Activated CD4-positive, alpha-beta T cell treated with anti-CD3 and anti-CD28 coated beads for 36 hours (primary cell): ENCODE results near the gene ADGRB3. TPM values are rescaled to one million over a fixed set of nuclear protein-coding genes. Genes with fewer than 3 reads are reported as not detected.
"Not testable (repeated sequence)": the region's sequence is repeated elsewhere in the genome, so short reads cannot be mapped to it uniquely, and the experiment has no call there.

Experiments used
- ATAC-seq: fragments of 200-7000 bp; cut with Tn5 transposase; one replicate; pipeline ENCODE4 v1.10.0; 2021; ENCODE audit warnings: mild to moderate bottlenecking, moderate library complexity
- CTCF ChIA-PET: fragments of 350-600 bp; sonication (Branson Sonifier 250); formaldehyde crosslinking; loops from one replicate; lab custom pipeline; 2021; ENCODE audit warnings: antibody characterized with exemption; lab: Charles Lee
- POLR2A ChIA-PET: fragments of 350-600 bp; sonication (Branson Sonifier 250); formaldehyde crosslinking; loops from one replicate; lab custom pipeline; 2021; ENCODE audit warnings: antibody characterized with exemption, inconsistent platforms; lab: Charles Lee
- DNase-seq: peaks from one replicate; pipeline ENCODE4 v3.0.0-alpha.2; 2020
- H3K27ac Mint-ChIP-seq: one replicate; pipeline ENCODE4 v1.8.0; 2021; ENCODE audit warnings: mixed read lengths
- H3K27me3 Mint-ChIP-seq: one replicate; pipeline ENCODE4 v1.8.0; 2021; ENCODE audit warnings: mixed read lengths
- H3K36me3 Mint-ChIP-seq: one replicate; pipeline ENCODE4 v1.8.0; 2021; ENCODE audit warnings: low read depth, mixed read lengths
- H3K4me1 Mint-ChIP-seq: one replicate; pipeline ENCODE4 v1.8.0; 2021; ENCODE audit warnings: mixed read lengths
- H3K4me3 Mint-ChIP-seq: one replicate; pipeline ENCODE4 v1.8.0; 2021; ENCODE audit warnings: mild to moderate bottlenecking, moderate library complexity, mixed read lengths
- H3K9me3 Mint-ChIP-seq: one replicate; pipeline ENCODE4 v1.8.0; 2021; ENCODE audit warnings: low read depth, mixed read lengths
- intact Hi-C, 2 experiments: fragments of 100-400 bp; cut with DNase I in 1 of 2; cut with micrococcal nuclease in 1 of 2; formaldehyde crosslinking; loops; one replicate each; pipeline versions ENCODE4 v1.14.2 to v1.15.1; 2022 to 2024; cut with DNase I, micrococcal nuclease
- total RNA-seq, 2 experiments: library from RNA; stranded (reverse); gene quantifications; one replicate each; pipeline ENCODE4 v1.2.3, GENCODE V29; 2021

Gene ADGRB3
- total RNA-seq, 2 experiments from 2014 or later: not detected

DNA sequence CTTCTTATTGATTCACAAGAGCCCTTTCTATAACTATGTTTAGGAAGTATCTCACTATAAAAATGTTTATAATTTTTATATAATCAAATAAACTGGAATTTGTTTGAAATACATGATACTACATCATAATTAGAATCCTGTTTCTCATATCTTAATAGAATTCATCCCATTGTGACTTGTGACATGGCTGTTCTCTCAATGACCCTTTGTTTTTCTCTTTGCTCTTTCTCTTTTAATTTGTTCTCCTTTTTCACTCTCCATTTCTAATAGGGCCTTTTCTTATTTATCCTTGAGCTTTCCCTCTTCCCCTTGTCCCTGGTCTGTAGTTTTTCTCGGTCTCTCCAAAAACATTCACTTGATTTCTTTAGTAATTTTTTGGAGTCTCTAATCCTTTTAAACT lies 111.3 kb downstream of the ADGRB3 start:
- Mint-ChIP-seq H3K27ac (no peak overlapping the region), H3K9me3 (peaks cover 1% of the 10 kb centered on the region), H3K27me3 (no peaks in the 10 kb centered on the region), H3K4me3 (no peak overlapping the region), H3K4me1 (peaks cover 8% of the 10 kb centered on the region), H3K36me3 (no peaks in the 10 kb centered on the region)
- ChIA-PET POLR2A (no interaction called here), CTCF (no interaction called here)
- ATAC-seq: no peak
- intact Hi-C loops: no loop called here
- DNase-seq: no peak

DNA sequence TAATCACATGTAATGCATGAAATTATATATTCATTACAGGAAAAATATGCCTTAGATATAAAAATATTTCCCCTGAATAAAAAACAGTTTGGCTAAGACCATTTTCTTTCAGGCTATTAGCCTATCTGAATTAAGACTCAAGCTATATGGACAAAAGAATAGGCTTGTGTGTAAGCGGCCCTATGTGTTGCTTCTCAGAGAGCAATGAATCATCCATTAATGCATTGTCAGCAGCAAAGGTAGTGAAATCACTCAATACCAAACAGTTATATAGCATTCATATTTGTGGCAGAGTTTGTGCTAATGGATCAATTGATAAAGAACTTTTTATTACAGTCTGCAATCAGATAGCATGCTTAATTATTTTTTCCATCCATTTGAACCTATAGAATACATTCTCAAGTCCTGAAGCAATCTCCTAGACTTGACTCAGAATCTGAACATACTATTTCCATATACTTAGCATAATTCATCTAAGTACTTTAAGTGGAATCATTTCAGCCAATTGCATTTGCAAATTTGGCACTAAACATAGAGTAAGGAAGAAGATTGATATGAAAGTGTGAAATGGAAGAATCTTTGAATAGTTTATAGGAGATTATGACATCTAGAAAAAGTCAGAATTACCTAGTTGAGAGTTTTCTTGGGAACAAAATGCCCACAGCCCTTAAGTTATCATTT lies 112.2 kb downstream of the ADGRB3 start:
- no peak overlapping the region for H3K4me3 Mint-ChIP-seq
- intact Hi-C loops: no loop called here
- DNase-seq: no peak
- peaks cover 5% of the 10 kb centered on the region for H3K4me1 Mint-ChIP-seq
- ChIA-PET POLR2A (no interaction called here), CTCF (no interaction called here)
- H3K27ac Mint-ChIP-seq: no peak overlapping the region
- peaks cover 1% of the 10 kb centered on the region for H3K9me3 Mint-ChIP-seq
- no peaks in the 10 kb centered on the region for H3K36me3 Mint-ChIP-seq
- no peaks in the 10 kb centered on the region for H3K27me3 Mint-ChIP-seq
- no peak for ATAC-seq

DNA sequence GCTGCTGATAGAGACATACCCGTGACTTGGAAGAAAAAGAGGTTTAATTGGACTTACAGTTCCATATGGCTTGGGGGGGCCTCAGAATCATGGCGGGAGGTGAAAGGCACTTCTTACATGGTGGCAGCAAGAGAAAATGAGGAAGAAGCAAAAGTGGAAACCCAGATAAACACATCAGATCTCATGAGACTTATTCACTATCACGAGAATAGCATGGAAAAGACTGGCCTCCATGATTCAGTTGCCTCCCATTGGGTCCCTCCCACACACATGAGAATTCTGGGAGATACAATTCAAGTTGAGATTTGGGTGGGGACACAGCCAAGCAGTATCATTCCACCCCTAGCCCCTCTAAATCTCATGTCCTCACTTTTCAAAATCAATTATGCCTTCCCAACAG lies 112.8 kb downstream of the ADGRB3 start:
- H3K9me3 Mint-ChIP-seq, H3K27ac Mint-ChIP-seq, H3K4me3 Mint-ChIP-seq, CTCF ChIA-PET, ATAC-seq, POLR2A ChIA-PET, intact Hi-C loops, DNase-seq, H3K4me1 Mint-ChIP-seq, H3K27me3 Mint-ChIP-seq, H3K36me3 Mint-ChIP-seq: not testable (repeated sequence)

GRCh38 chr6:68754681-68755213 lies 119.7 kb downstream of the ADGRB3 start:
- Mint-ChIP-seq H3K36me3 (no peaks in the 10 kb centered on the region), H3K27me3 (no peaks in the 10 kb centered on the region), H3K4me3 (no peak overlapping the region), H3K4me1 (no peaks in the 10 kb centered on the region), H3K9me3 (no peaks in the 10 kb centered on the region), H3K27ac (no peak overlapping the region)
- ATAC-seq (no peak), DNase-seq (no peak)
- CTCF ChIA-PET: no interaction called here
- intact Hi-C loops: no loop called here
- POLR2A ChIA-PET: no interaction called here

DNA sequence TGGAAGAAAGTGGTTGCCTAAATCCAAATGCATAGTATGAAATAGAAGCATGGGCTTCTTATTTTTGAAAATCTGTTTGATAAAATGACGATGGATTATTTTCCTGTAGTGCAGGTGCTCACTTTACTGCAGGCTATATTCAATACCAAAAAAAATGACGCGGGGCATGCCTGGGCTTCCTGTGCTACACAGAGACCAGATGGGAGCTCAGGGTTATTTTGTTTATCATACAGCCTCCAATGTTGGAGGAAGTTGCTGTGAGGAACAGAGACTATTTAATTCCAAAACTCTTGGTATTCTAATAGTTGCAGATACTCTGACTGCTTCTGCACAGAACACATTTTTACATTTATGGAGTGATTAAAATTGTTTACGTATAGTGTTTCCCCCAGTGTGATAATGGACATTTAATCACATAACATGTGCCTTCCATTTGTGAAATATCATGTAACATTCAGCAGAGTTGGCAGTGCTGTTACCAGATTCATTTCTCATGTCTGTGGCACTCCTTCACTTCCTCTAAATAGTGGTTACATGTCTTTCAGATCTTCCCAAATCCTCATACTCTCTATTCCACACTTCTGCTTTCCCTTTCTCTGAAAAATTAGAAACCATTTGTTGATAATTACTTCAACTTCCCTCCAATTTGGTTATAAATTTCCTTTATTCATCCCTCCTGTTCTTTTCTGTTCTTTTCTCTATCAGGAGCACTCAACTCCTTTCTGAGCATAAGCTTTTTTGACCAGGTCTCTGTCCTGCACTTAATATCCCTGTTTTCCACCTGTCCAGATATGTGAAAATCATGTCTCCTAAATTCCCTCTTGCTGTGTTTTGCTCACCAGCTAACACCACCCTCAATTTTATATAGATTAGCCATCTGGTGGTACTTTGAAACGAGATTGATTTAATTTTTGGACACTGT lies 121.6 kb downstream of the ADGRB3 start:
- Mint-ChIP-seq H3K36me3 (no peaks in the 10 kb centered on the region), H3K4me1 (no peaks in the 10 kb centered on the region), H3K9me3 (no peaks in the 10 kb centered on the region), H3K27ac (no peak overlapping the region), H3K4me3 (no peak overlapping the region), H3K27me3 (no peaks in the 10 kb centered on the region)
- ChIA-PET CTCF (no interaction called here), POLR2A (no interaction called here)
- no peak for DNase-seq
- intact Hi-C loops: no loop called here
- ATAC-seq: no peak

- Mint-ChIP-seq H3K4me1 (no peaks in the 10 kb centered on the region), H3K36me3 (no peaks in the 10 kb centered on the region), H3K27me3 (no peaks in the 10 kb centered on the region), H3K4me3 (no peak overlapping the region), H3K27ac (no peak overlapping the region), H3K9me3 (no peaks in the 10 kb centered on the region)
- CTCF ChIA-PET: no interaction called here
- ATAC-seq (no peak), DNase-seq (no peak)
- intact Hi-C loops: no loop called here
- POLR2A ChIA-PET: no interaction called here
Measured at GRCh38 chr6:68757821-68758220, 122.7 kb downstream of the ADGRB3 start.

- Mint-ChIP-seq H3K36me3 (no peaks in the 10 kb centered on the region), H3K4me3 (no peak overlapping the region), H3K9me3 (no peaks in the 10 kb centered on the region), H3K27me3 (no peaks in the 10 kb centered on the region), H3K4me1 (no peaks in the 10 kb centered on the region), H3K27ac (no peak overlapping the region)
- ChIA-PET CTCF (no interaction called here), POLR2A (no interaction called here)
- intact Hi-C loops: no loop called here
- no peak for ATAC-seq
- no peak for DNase-seq
Measured at GRCh38 chr6:68758559-68758958, 123.5 kb downstream of the ADGRB3 start.

GRCh38 chr6:68760485-68760884 lies 125.4 kb downstream of the ADGRB3 start:
- DNase-seq (no peak), ATAC-seq (no peak)
- Mint-ChIP-seq H3K4me1 (no peaks in the 10 kb centered on the region), H3K4me3 (no peak overlapping the region), H3K9me3 (no peaks in the 10 kb centered on the region), H3K36me3 (no peaks in the 10 kb centered on the region), H3K27me3 (no peaks in the 10 kb centered on the region), H3K27ac (no peak overlapping the region)
- intact Hi-C loops: no loop called here
- CTCF ChIA-PET: no interaction called here
- POLR2A ChIA-PET: no interaction called here

- Mint-ChIP-seq H3K36me3 (no peaks in the 10 kb centered on the region), H3K27me3 (no peaks in the 10 kb centered on the region), H3K4me1 (no peaks in the 10 kb centered on the region), H3K27ac (no peak overlapping the region), H3K9me3 (no peaks in the 10 kb centered on the region), H3K4me3 (no peak overlapping the region)
- ATAC-seq: no peak
- DNase-seq: no peak
- intact Hi-C loops: no loop called here
- ChIA-PET POLR2A (no interaction called here), CTCF (no interaction called here)
Measured at GRCh38 chr6:68760941-68761676, 126.0 kb downstream of the ADGRB3 start.

DNA sequence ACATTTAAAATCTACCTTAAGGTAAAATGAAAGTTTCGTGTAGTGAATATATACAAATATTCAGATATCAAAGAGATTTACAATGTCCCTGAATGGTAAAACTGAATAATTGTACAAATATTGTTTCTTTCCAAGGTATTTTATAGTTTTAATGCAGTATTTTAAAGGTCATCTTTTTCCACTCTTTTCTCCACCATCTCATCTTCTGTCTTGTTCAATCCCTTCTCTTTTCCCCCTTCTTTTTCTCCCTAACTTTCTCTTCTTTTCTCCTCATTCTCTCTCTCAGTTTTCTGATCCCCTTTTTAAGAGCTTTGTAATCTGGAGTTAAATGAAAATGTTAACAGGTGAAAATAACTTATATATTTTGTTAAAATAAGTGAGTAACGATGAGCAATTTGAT lies 126.9 kb downstream of the ADGRB3 start:
- intact Hi-C loops: no loop called here
- Mint-ChIP-seq H3K9me3 (no peaks in the 10 kb centered on the region), H3K4me1 (no peaks in the 10 kb centered on the region), H3K36me3 (no peaks in the 10 kb centered on the region), H3K4me3 (no peak overlapping the region), H3K27me3 (no peaks in the 10 kb centered on the region), H3K27ac (no peak overlapping the region)
- DNase-seq (no peak), ATAC-seq (no peak)
- ChIA-PET POLR2A (no interaction called here), CTCF (no interaction called here)

DNA sequence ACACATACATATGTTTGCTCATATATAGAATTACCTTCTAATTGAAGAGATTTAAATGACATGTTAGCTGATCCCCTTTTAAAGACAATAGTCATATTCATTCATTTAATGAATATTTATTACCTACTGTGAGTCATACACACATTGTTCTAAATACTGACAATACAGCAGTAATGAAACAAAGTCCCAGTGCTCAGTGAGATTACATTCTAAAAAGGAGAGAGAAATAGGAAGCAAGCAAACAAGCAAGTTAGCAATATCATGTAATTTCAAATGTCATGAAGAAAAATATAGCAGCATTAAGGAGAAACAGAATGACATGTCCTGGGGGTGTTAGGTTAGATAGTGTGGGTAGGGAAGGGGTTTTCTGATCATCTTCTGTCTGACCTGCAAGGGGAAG lies 136.3 kb downstream of the ADGRB3 start:
- Mint-ChIP-seq H3K27ac (no peak overlapping the region), H3K4me1 (no peaks in the 10 kb centered on the region), H3K9me3 (no peaks in the 10 kb centered on the region), H3K36me3 (no peaks in the 10 kb centered on the region), H3K4me3 (no peak overlapping the region), H3K27me3 (no peaks in the 10 kb centered on the region)
- intact Hi-C loops: no loop called here
- ChIA-PET CTCF (no interaction called here), POLR2A (no interaction called here)
- ATAC-seq: no peak
- DNase-seq: no peak
